Measurements from ENCODE around the gene PSME2. TPM values are rescaled to one million over a fixed set of nuclear protein-coding genes. Genes with fewer than 3 reads are reported as not detected.

The PSME2 gene
- total and polyA plus RNA-seq, 9 of the 15 experiments (the other 6 are each of a cell fraction or from before 2014, with no cell fraction given): 111 to 579 (median 159) TPM

DNA sequence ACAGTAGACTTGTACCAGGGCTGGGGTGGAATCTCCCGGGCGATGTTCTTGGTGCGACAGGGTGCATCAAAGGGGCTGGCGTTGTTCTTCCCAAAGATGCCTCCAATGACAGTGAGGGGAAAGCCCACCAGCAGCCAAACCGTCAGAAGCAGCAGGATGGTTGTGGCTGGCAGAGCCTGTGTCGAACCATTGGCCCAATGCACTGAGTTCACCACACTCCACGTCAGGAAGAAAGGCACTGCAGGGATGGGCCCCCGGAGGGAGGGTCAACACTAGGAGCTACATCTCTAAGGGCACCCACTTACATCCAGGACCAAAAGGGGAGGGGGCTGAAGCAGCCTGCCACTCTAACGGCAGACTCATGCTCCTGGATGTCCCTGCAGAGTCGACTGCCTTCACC is 44.0 kb upstream of the PSME2 start:
- TF ChIP-seq NR4A1 (CRISPR knock-in tag; IDR thresholded peaks at IDR 0.05): no peak
- TF ChIP-seq NR4A1 (tag; IDR thresholded peaks at IDR 0.05): no peak
- TF ChIP-seq MYBL2 (IDR thresholded peaks at IDR 0.05; ENCODE audit: low read depth): no peak
- no peak for TF ChIP-seq MYBL2 (CRISPR knock-in tag; IDR thresholded peaks at IDR 0.05; ENCODE audit: borderline replicate concordance)
- TF ChIP-seq, protein P1, sequence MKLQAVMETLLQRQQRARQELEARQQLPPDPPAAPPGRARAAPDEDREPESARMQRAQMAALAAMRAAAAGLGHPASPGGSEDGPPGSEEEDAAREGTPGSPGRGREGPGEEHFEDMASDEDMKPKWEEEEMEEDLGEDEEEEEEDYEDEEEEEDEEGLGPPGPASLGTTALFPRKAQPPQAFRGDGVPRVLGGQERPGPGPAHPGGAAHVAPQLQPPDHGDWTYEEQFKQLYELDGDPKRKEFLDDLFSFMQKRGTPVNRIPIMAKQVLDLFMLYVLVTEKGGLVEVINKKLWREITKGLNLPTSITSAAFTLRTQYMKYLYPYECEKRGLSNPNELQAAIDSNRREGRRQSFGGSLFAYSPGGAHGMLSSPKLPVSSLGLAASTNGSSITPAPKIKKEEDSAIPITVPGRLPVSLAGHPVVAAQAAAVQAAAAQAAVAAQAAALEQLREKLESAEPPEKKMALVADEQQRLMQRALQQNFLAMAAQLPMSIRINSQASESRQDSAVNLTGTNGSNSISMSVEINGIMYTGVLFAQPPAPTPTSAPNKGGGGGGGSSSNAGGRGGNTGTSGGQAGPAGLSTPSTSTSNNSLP (IDR thresholded peaks at IDR 0.05; ENCODE audit: borderline replicate concordance, low read depth, low read length): no peak
- no peak for TF ChIP-seq SREBF2 (CRISPR knock-in tag; IDR thresholded peaks at IDR 0.05)
- no peak for TF ChIP-seq TGIF2 (CRISPR knock-in tag; IDR thresholded peaks at IDR 0.05)
- TF ChIP-seq, protein P2, sequence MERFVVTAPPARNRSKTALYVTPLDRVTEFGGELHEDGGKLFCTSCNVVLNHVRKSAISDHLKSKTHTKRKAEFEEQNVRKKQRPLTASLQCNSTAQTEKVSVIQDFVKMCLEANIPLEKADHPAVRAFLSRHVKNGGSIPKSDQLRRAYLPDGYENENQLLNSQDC (CRISPR knock-in tag; IDR thresholded peaks at IDR 0.05): no peak
- no peak for TF ChIP-seq CC2D1A (IDR thresholded peaks at IDR 0.05)
- TF ChIP-seq PCBP2 (IDR thresholded peaks at IDR 0.05; ENCODE audit: low read depth, low read length, poor library complexity, severe bottlenecking): no peak
- TF ChIP-seq TEAD4 (IDR thresholded peaks at IDR 0.05; ENCODE audit: low read length): no peak
- no peak for TF ChIP-seq TEAD4 (CRISPR knock-in tag; IDR thresholded peaks at IDR 0.05; ENCODE audit: borderline replicate concordance)
- TF ChIP-seq, protein P3, sequence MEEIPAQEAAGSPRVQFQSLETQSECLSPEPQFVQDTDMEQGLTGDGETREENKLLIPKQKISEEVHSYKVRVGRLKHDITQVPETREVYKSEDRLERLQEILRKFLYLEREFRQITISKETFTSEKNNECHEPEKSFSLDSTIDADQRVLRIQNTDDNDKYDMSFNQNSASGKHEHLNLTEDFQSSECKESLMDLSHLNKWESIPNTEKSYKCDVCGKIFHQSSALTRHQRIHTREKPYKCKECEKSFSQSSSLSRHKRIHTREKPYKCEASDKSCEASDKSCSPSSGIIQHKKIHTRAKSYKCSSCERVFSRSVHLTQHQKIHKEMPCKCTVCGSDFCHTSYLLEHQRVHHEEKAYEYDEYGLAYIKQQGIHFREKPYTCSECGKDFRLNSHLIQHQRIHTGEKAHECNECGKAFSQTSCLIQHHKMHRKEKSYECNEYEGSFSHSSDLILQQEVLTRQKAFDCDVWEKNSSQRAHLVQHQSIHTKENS (CRISPR knock-in tag; IDR thresholded peaks at IDR 0.05): no peak

More for the DNA sequence above, 44.0 kb upstream of the PSME2 start:
- ChIA-PET CTCF (ENCODE audit: low intra/inter-chr PET ratio) (no interaction called here), POLR2A (interaction anchor here (1.0 kb wide), 1 partner anchor 11 kb away, joined by 3 read pairs; no protein-coding TSS in a partner anchor)
- peaks cover 9% of the 10 kb centered on the region; the same call in 1 of the 2 replicates for H4K20me1 ChIP-seq (replicated peaks; ENCODE audit: control insufficient read depth, insufficient read depth, low read length)
- peaks cover 56% of the 10 kb centered on the region; the same call in 2 of the 3 replicates for H3K36me3 ChIP-seq (ENCODE audit: control insufficient read depth, insufficient read depth, low read length)
- in situ Hi-C loops (cut with MboI) (no loop called here), intact Hi-C loops (cut with micrococcal nuclease) (no loop called here)
- H3K9ac ChIP-seq (ENCODE audit: insufficient read depth in 1 of 2, low read depth in 2 of 2, low read length in 2 of 2): peak overlapping the region in 1 of 2 experiments; percentile 26; a peak in 1 of 4 replicates
- no peak for ATAC-seq
- H3K4me1 ChIP-seq (replicated peaks in 1 of 2; ENCODE audit: control insufficient read depth in 2 of 2, insufficient read depth in 2 of 2, low read length in 2 of 2): peaks cover 6 to 28% of the 10 kb centered on the region in 2 experiments; a peak in 3 of 5 replicates
- H3K79me2 ChIP-seq (ENCODE audit: control insufficient read depth, insufficient read depth, low read length): peaks cover 39% of the 10 kb centered on the region
- H3K4me2 ChIP-seq (ENCODE audit: insufficient read depth, low read length): no peak overlapping the region
- FAIRE-seq: no peak
- H3K27me3 ChIP-seq (ENCODE audit: control insufficient read depth in 2 of 2, insufficient read depth in 2 of 2, low read length in 2 of 2): no peaks in the 10 kb centered on the region
- no peak overlapping the region for H3K27ac ChIP-seq (ENCODE audit: extremely low read depth, low read depth, low read length)
- no TSS peak for BruUV-seq (replicated peaks)
- H3K9me3 ChIP-seq (replicated peaks; ENCODE audit: control insufficient read depth, insufficient read depth, low read depth, low read length): no peaks in the 10 kb centered on the region
- 91% methylated on average over 10 of the region's 10 CpGs for WGBS (ENCODE audit: insufficient coverage, low coverage, missing lambda C conversion rate)
- H3K4me3 ChIP-seq: no peak overlapping the region
- no peak for DNase-seq (ENCODE audit: extremely low read depth in 1 of 4, low spot score in 3 of 4)
- peaks cover 3% of the 10 kb centered on the region for H3K9me1 ChIP-seq (ENCODE audit: control insufficient read depth, insufficient read depth, low read length)
- H2AFZ ChIP-seq (ENCODE audit: low read depth, low read length): no peak overlapping the region

All from K562 (cell line).